K562 (cell line): Measurements from ENCODE around the gene EML2. TPM values are rescaled to one million over a fixed set of nuclear protein-coding genes. Genes with fewer than 3 reads are reported as not detected.

ENCODE experiments used
- ARID1B ChIP-seq: fragments of 450-650 bp; IDR thresholded peaks from 2 replicates; pipeline ENCODE4 v1.6.1; 2016; ENCODE audit warnings: antibody characterized with exemption, mild to moderate bottlenecking, inconsistent platforms
- BMI1 ChIP-seq: fragments of 150-350 bp; IDR thresholded peaks from 2 replicates; pipeline ENCODE4 v1.6.1; 2014; ENCODE audit warnings: low read length
- CBX2 ChIP-seq: fragments of 200-600 bp; sonication (generic); IDR thresholded peaks from one replicate; pipeline ENCODE4 v1.6.1; 2012; ENCODE audit warnings: mild to moderate bottlenecking, low read length, inconsistent platforms; ENCODE audit not compliant: insufficient read depth, poor library complexity, severe bottlenecking
- EGR1 ChIP-seq: fragments of 450-650 bp; conservative IDR thresholded peaks from 2 replicates; pipeline ENCODE4 v1.6.1; 2017; ENCODE audit warnings: mild to moderate bottlenecking
- ELF2 ChIP-seq: fragments of 250-450 bp; sonication (Bioruptor Pico); IDR thresholded peaks from 2 replicates; pipeline ENCODE4 v1.5.0; 2021; ENCODE audit warnings: mild to moderate bottlenecking
- FOXK1 ChIP-seq: sonication (generic); formaldehyde crosslinking; IDR thresholded peaks from 2 replicates; pipeline ENCODE4 v1.8.0; 2022; ENCODE audit warnings: missing genetic modification reagents, mild to moderate bottlenecking, borderline replicate concordance
- FOXK2 ChIP-seq, 2 experiments: fragments of 450-650 bp; IDR thresholded peaks in 1 of 2; conservative IDR thresholded peaks in 1 of 2; 2 replicates each; pipeline ENCODE4 v1.6.1; 2016; ENCODE audit warnings: low read depth in 2 of 2, mild to moderate bottlenecking in 1 of 2
- HDAC2 ChIP-seq: fragments of 450-650 bp; IDR thresholded peaks from 2 replicates; pipeline ENCODE4 v1.6.1; 2016; ENCODE audit warnings: mild to moderate bottlenecking
- LEF1 ChIP-seq: fragments of 450-650 bp; IDR thresholded peaks from 2 replicates; pipeline ENCODE4 v1.6.1; 2016; ENCODE audit warnings: mild to moderate bottlenecking
- MBD2 ChIP-seq: sonication (generic); IDR thresholded peaks from 2 replicates; pipeline ENCODE4 v1.6.1; 2016; ENCODE audit warnings: low read depth, borderline replicate concordance
- MCM3 ChIP-seq: fragments of 450-650 bp; IDR thresholded peaks from 2 replicates; pipeline ENCODE4 v1.6.1; 2016
- MCM5 ChIP-seq: fragments of 450-650 bp; IDR thresholded peaks from 2 replicates; pipeline ENCODE4 v1.6.1; 2016; ENCODE audit warnings: low read depth
- MCM7 ChIP-seq, 2 experiments: fragments of 450-650 bp; IDR thresholded peaks; 2 replicates each; pipeline ENCODE4 v1.6.1; 2016 to 2018
- PRPF4 ChIP-seq: fragments of 200-400 bp; formaldehyde crosslinking; IDR thresholded peaks from one replicate; pipeline ENCODE4 v1.6.1; 2017; ENCODE audit warnings: low read length, low read depth, mild to moderate bottlenecking; ENCODE audit not compliant: insufficient read depth, poor library complexity, severe bottlenecking
- SMARCC2 ChIP-seq: fragments of 450-650 bp; IDR thresholded peaks from 2 replicates; pipeline ENCODE4 v1.6.1; 2017; ENCODE audit warnings: antibody characterized with exemption, moderate library complexity, mild to moderate bottlenecking, low read depth
- SP1 ChIP-seq: sonication (generic); formaldehyde crosslinking; IDR thresholded peaks from 2 replicates; pipeline ENCODE4 v1.8.1; 2022; ENCODE audit warnings: mild to moderate bottlenecking, missing genetic modification reagents
- SREBF2 ChIP-seq: sonication (generic); formaldehyde crosslinking; IDR thresholded peaks from 2 replicates; pipeline ENCODE4 v1.4.0; 2020; ENCODE audit warnings: mild to moderate bottlenecking, missing genetic modification reagents
- ZKSCAN3 ChIP-seq: fragments of 250-450 bp; sonication (Bioruptor Pico); IDR thresholded peaks from 2 replicates; pipeline ENCODE4 v1.4.0; 2020
- ZNF124 ChIP-seq: sonication (generic); formaldehyde crosslinking; IDR thresholded peaks from 2 replicates; pipeline ENCODE4 v1.8.1; 2022; ENCODE audit warnings: missing genetic modification reagents
- ZNF134 ChIP-seq: fragments of 250-450 bp; sonication (Bioruptor Pico); conservative IDR thresholded peaks from 2 replicates; pipeline ENCODE4 v1.4.0; 2020
- ZNF174 ChIP-seq: fragments of 250-450 bp; sonication (Bioruptor Pico); IDR thresholded peaks from 2 replicates; pipeline ENCODE4 v1.4.0; 2020; ENCODE audit warnings: mild to moderate bottlenecking
- ZNF175 ChIP-seq: fragments of 200-800 bp; sonication (Bioruptor generic); IDR thresholded peaks from 2 replicates; pipeline ENCODE4 v1.6.1; 2016; ENCODE audit warnings: low read depth, mild to moderate bottlenecking, missing genetic modification characterization, missing compliant biosample characterization
- ZNF324 ChIP-seq: fragments of 250-450 bp; sonication (Bioruptor Pico); IDR thresholded peaks from 2 replicates; pipeline ENCODE4 v1.4.0; 2020; ENCODE audit warnings: mild to moderate bottlenecking
- ZNF589 ChIP-seq: fragments of 200-800 bp; sonication (Bioruptor generic); IDR thresholded peaks from 2 replicates; pipeline ENCODE4 v1.6.1; 2016; ENCODE audit warnings: low read depth, missing genetic modification characterization, missing compliant biosample characterization
- polyA plus RNA-seq, 8 experiments: library from polyadenylated mRNA; depleted of rRNA in 4 of 8; stranded (reverse) in 5 of 8; unstranded in 3 of 8; fragments of >200 nt; fragmentation: Nextera tagmentation in 2 of 8; fragmentation: Illumina TruSeq in 1 of 8; extraction: Ambion mirVana in 2 of 8; extraction: Trizol in 1 of 8; gene quantifications; 2 replicates each; pipeline versions ENCODE4 v1.2.1 to v1.2.3, GENCODE V29; 2011 to 2014; ENCODE audit warnings: inconsistent platforms in 1 of 8, missing spikeins in 1 of 8
- total RNA-seq, 7 experiments: library from RNA; depleted of rRNA in 6 of 7; stranded (reverse); fragments of >200 nt in 6 of 7; fragmentation: Illumina TruSeq in 2 of 7; extraction: Trizol in 2 of 7; gene quantifications; 2 replicates each; pipeline versions ENCODE4 v1.2.1 to v1.2.3, GENCODE V29; 2011 to 2021; ENCODE audit warnings: low replicate concordance in 1 of 7
- TF ChIP-seq, protein P1 (sequence below): fragments of 450-650 bp; IDR thresholded peaks from 2 replicates; pipeline ENCODE4 v1.6.1; 2017; ENCODE audit warnings: antibody characterized with exemption, mild to moderate bottlenecking

Gene EML2
- total and polyA plus RNA-seq, 9 of the 15 experiments (the other 6 are each of a cell fraction or from before 2014, with no cell fraction given): 2.6 to 69.6 (median 24.8) TPM

DNA sequence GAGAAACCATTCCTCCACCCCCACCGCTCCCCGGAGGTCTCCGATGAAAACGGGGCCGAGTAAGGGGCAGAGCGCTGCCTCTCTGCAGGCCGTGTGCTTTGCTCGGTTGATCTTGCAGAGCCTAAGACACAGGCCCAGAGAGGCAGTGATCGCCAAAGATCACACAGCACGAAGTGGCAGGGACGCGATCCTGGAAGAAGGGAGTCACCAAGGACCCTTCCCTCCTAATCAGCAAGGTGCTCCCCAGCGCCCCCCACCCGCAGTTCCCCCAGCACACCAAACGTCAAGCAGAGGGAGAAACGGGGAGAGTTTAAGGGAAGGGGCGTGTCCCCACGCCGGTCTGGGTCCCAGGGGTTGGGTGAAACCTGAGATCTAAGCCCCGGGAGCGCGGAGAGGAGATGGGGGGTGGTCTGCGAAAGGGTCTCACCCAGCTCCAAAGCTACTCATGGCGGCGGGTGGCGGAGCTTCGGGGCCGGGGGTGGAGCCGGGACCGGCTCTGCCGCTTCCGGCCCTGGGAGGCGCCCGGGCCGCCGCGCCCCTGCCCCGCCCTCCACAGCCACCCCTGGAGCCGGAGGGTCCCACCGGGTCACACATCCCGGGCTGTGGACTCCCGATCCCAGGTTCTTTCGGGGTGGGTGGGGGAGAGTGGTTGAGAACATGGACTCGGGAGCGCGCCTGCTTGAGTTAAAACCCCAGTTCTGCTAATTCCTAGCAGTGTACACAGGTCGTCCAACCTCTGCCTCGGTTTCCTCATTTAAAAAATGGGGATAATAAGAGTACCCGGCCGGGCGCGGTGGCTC lies at the start of gene EML2 (continued):
- no peak for TF ChIP-seq EGR1
- no peak for TF ChIP-seq PRPF4
- no peak for TF ChIP-seq BMI1
- TF ChIP-seq HDAC2: peak; percentile 74
- no peak for TF ChIP-seq FOXK2 (conservative IDR thresholded peaks at IDR 0.05 in 1 of 2, IDR thresholded peaks at IDR 0.05 in 1 of 2; ENCODE audit: low read depth in 2 of 2)
- no peak for TF ChIP-seq MCM7 (IDR thresholded peaks at IDR 0.05)
- TF ChIP-seq ZNF175 (CRISPR knock-in tag): no peak
- no peak for TF ChIP-seq ZNF134 (CRISPR knock-in tag)
- TF ChIP-seq ZNF124 (CRISPR knock-in tag): no peak
- no peak for TF ChIP-seq SMARCC2
- TF ChIP-seq MCM5: no peak
- TF ChIP-seq ZNF174 (CRISPR knock-in tag): no peak
- no peak for TF ChIP-seq FOXK1 (CRISPR knock-in tag)
- TF ChIP-seq ARID1B: no peak
- TF ChIP-seq SREBF2 (CRISPR knock-in tag): no peak
- TF ChIP-seq SP1 (CRISPR knock-in tag): peak; percentile 46; the same call in 1 of the 2 replicates
- TF ChIP-seq, protein P1, sequence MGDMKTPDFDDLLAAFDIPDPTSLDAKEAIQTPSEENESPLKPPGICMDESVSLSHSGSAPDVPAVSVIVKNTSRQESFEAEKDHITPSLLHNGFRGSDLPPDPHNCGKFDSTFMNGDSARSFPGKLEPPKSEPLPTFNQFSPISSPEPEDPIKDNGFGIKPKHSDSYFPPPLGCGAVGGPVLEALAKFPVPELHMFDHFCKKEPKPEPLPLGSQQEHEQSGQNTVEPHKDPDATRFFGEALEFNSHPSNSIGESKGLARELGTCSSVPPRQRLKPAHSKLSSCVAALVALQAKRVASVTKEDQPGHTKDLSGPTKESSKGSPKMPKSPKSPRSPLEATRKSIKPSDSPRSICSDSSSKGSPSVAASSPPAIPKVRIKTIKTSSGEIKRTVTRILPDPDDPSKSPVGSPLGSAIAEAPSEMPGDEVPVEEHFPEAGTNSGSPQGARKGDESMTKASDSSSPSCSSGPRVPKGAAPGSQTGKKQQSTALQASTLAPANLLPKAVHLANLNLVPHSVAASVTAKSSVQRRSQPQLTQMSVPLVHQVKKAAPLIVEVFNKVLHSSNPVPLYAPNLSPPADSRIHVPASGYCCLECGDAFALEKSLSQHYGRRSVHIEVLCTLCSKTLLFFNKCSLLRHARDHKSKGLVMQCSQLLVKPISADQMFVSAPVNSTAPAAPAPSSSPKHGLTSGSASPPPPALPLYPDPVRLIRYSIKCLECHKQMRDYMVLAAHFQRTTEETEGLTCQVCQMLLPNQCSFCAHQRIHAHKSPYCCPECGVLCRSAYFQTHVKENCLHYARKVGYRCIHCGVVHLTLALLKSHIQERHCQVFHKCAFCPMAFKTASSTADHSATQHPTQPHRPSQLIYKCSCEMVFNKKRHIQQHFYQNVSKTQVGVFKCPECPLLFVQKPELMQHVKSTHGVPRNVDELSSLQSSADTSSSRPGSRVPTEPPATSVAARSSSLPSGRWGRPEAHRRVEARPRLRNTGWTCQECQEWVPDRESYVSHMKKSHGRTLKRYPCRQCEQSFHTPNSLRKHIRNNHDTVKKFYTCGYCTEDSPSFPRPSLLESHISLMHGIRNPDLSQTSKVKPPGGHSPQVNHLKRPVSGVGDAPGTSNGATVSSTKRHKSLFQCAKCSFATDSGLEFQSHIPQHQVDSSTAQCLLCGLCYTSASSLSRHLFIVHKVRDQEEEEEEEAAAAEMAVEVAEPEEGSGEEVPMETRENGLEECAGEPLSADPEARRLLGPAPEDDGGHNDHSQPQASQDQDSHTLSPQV: no peak; the same call in 1 of the 2 replicates
- no peak for TF ChIP-seq MCM3
- no peak for TF ChIP-seq ZKSCAN3
- no peak for TF ChIP-seq ZNF324
- TF ChIP-seq LEF1: no peak
- no peak for TF ChIP-seq ELF2 (CRISPR knock-in tag)
- no peak for TF ChIP-seq ZNF589 (CRISPR knock-in tag)
- TF ChIP-seq CBX2: no peak
- peak; percentile 5; the same call in 1 of the 2 replicates for TF ChIP-seq MBD2
